Ureter (tissue), 1 donor: ENCODE results near the gene MIF4GD. TPM values are rescaled to one million over a fixed set of nuclear protein-coding genes. Genes with fewer than 3 reads are reported as not detected.
"Not testable (repeated sequence)": the region's sequence is repeated elsewhere in the genome, so short reads cannot be mapped to it uniquely, and the experiment has no call there.

ENCODE experiments used
- DNase-seq: peaks from one replicate; pipeline ENCODE4 v3.0.0-alpha.2; 2020; ENCODE audit warnings: low spot score
- total RNA-seq: library from RNA; stranded (reverse); gene quantifications from one replicate; pipeline ENCODE4 v1.2.4, GENCODE V29; 2023
- donor health status: DM: yes; HTN: yes; CAD: no.

Gene MIF4GD
- total RNA-seq, 1 donor from 2014 or later: 19.9 TPM

- peak; percentile 57 for DNase-seq
Measured at GRCh38 chr17:75288770-75289114, 17.7 kb upstream of the MIF4GD start.

GRCh38 chr17:75288359-75288758 lies 17.3 kb upstream of the MIF4GD start:
- DNase-seq: no peak

- no peak for DNase-seq
Measured at GRCh38 chr17:75287221-75287620, 16.2 kb upstream of the MIF4GD start.

- no peak for DNase-seq
Measured at GRCh38 chr17:75285123-75285522, 14.1 kb upstream of the MIF4GD start.

GRCh38 chr17:75280189-75280588 lies 9.2 kb upstream of the MIF4GD start:
- not testable (repeated sequence) for DNase-seq

GRCh38 chr17:75277664-75278071 lies 6.6 kb upstream of the MIF4GD start:
- no peak for DNase-seq

GRCh38 chr17:75273977-75274708 lies 3.1 kb upstream of the MIF4GD start:
- no peak for DNase-seq

GRCh38 chr17:75272848-75273184 lies 1.8 kb upstream of the MIF4GD start:
- no peak for DNase-seq

- DNase-seq: no peak
Measured at GRCh38 chr17:75271955-75272847, 1.2 kb upstream of the MIF4GD start.

GRCh38 chr17:75271233-75271954 lies 363 bp upstream of the MIF4GD start:
- peak; percentile 76 for DNase-seq

GRCh38 chr17:75270218-75270965 lies 639 bp downstream of the MIF4GD start:
- DNase-seq: peak; percentile 61

GRCh38 chr17:75269844-75270217 lies 1.2 kb downstream of the MIF4GD start:
- DNase-seq: no peak

- no peak for DNase-seq
Measured at GRCh38 chr17:75267411-75268232, 3.4 kb downstream of the MIF4GD start.

GRCh38 chr17:75267153-75267410 lies 3.9 kb downstream of the MIF4GD start:
- DNase-seq: no peak

GRCh38 chr17:75266316-75267152 lies 4.5 kb downstream of the MIF4GD start:
- no peak for DNase-seq

- no peak for DNase-seq
Measured at GRCh38 chr17:75265614-75266315, 5.3 kb downstream of the MIF4GD start.

- no peak for DNase-seq
Measured at GRCh38 chr17:75263055-75263454, 8.0 kb downstream of the MIF4GD start.

- no peak for DNase-seq
Measured at GRCh38 chr17:75262112-75262606, 8.9 kb downstream of the MIF4GD start.

GRCh38 chr17:75261336-75262111 lies 9.5 kb downstream of the MIF4GD start, which contains the start of the genes GGA3 and MRPS7:
GGA3 (minus strand) TSS chr17:75261606; CDS start chr17:75261587, 19 bp downstream.
MRPS7 (plus strand) TSS chr17:75261879; CDS start chr17:75261901, 22 bp downstream.
- peak; percentile 95 for DNase-seq
